ENCODE results near the gene GRIN2C. TPM values are rescaled to one million over a fixed set of nuclear protein-coding genes. Genes with fewer than 3 reads are reported as not detected.

Gene GRIN2C
- total RNA-seq, 1 donor from 2014 or later: not detected

DNA sequence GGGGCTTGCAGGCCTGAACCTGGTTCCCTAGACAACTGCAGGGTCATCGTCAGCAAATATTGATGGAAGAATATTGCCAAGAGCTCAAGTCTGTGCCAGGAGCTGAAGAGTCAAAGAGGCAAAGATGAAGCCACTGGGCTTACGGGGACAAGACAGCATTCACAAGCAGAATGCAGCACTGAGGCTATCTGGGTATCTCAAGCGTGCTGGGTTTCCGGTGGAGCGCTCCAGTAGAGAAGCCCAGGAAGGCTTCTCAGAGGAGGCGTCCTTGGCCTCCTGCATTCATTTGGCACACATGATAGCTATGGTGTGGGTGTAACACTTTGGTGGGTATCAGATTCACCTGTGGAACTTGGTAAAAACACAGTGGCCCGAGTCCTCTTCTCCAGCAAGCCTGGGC is 30.9 kb upstream of the GRIN2C start:
- no peak overlapping the region for H3K4me3 ChIP-seq
- Mint-ChIP-seq H3K36me3 (no peaks in the 10 kb centered on the region), H3K27me3 (ENCODE audit: insufficient read depth, low read depth) (peaks cover 44% of the 10 kb centered on the region), H3K4me1 (peaks cover 10% of the 10 kb centered on the region), H3K27ac (no peak overlapping the region), H3K4me3 (no peak overlapping the region), H3K9me3 (no peaks in the 10 kb centered on the region)
- peaks cover 5% of the 10 kb centered on the region for H3F3A ChIP-seq (ENCODE audit: low read depth)
- no peak overlapping the region for H2AFZ ChIP-seq (replicated peaks)
- no peaks in the 10 kb centered on the region for H3K36me3 ChIP-seq
- DNase-seq (ENCODE audit: low spot score): no peak
- H3K79me2 ChIP-seq (ENCODE audit: low read depth): no peaks in the 10 kb centered on the region
- no peak overlapping the region for H3K4me2 ChIP-seq
- no peaks in the 10 kb centered on the region for H3K9me3 ChIP-seq (ENCODE audit: low read depth)
- no peaks in the 10 kb centered on the region for H4K20me1 ChIP-seq (ENCODE audit: low read depth)
- no peak for TF ChIP-seq EZH2phosphoT487 (IDR thresholded peaks at IDR 0.05)
- TF ChIP-seq, protein P1, sequence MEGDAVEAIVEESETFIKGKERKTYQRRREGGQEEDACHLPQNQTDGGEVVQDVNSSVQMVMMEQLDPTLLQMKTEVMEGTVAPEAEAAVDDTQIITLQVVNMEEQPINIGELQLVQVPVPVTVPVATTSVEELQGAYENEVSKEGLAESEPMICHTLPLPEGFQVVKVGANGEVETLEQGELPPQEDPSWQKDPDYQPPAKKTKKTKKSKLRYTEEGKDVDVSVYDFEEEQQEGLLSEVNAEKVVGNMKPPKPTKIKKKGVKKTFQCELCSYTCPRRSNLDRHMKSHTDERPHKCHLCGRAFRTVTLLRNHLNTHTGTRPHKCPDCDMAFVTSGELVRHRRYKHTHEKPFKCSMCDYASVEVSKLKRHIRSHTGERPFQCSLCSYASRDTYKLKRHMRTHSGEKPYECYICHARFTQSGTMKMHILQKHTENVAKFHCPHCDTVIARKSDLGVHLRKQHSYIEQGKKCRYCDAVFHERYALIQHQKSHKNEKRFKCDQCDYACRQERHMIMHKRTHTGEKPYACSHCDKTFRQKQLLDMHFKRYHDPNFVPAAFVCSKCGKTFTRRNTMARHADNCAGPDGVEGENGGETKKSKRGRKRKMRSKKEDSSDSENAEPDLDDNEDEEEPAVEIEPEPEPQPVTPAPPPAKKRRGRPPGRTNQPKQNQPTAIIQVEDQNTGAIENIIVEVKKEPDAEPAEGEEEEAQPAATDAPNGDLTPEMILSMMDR (IDR thresholded peaks at IDR 0.05): no peak
- no peak for TF ChIP-seq EZH2 (IDR thresholded peaks at IDR 0.05)
- H3K4me1 ChIP-seq: peaks cover 6% of the 10 kb centered on the region
- no peak overlapping the region for H3K9ac ChIP-seq
- peaks cover 55% of the 10 kb centered on the region for H3K27me3 ChIP-seq
- H3K27ac ChIP-seq: no peak overlapping the region

DNA sequence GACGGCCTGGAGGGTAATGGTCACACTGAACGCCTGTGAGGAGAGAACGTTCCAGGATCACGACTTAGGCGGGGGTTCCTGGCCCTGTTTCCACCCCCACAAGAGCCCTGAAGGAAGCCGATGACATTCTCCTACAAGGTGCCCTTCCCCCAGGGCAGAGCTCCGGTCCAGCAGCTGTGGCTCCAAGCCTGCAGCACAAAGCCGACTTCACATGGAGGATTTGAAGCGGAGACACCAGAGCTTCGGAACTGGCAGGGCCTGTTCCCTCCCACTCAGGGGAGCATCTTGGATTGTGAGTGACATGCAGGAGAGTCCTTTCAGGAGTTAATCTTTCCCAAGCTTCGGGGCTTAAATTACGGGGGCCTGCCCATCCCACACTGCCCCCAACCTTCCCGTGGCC is 28.8 kb upstream of the GRIN2C start:
- H3K27ac ChIP-seq: no peak overlapping the region
- Mint-ChIP-seq H3K27ac (no peak overlapping the region), H3K27me3 (ENCODE audit: insufficient read depth, low read depth) (peaks cover 35% of the 10 kb centered on the region), H3K4me3 (no peak overlapping the region), H3K9me3 (no peaks in the 10 kb centered on the region), H3K36me3 (no peaks in the 10 kb centered on the region), H3K4me1 (peaks cover 8% of the 10 kb centered on the region)
- H3K9me3 ChIP-seq (ENCODE audit: low read depth): no peaks in the 10 kb centered on the region
- no peak overlapping the region for H2AFZ ChIP-seq (replicated peaks)
- H4K20me1 ChIP-seq (ENCODE audit: low read depth): no peaks in the 10 kb centered on the region
- H3K36me3 ChIP-seq: no peaks in the 10 kb centered on the region
- no peaks in the 10 kb centered on the region for H3K79me2 ChIP-seq (ENCODE audit: low read depth)
- TF ChIP-seq, protein P1 (IDR thresholded peaks at IDR 0.05): no peak
- no peak for TF ChIP-seq EZH2phosphoT487 (IDR thresholded peaks at IDR 0.05)
- no peak for TF ChIP-seq EZH2 (IDR thresholded peaks at IDR 0.05)
- no peak overlapping the region for H3K9ac ChIP-seq
- H3K4me1 ChIP-seq: peaks cover 5% of the 10 kb centered on the region
- H3K4me3 ChIP-seq: no peak overlapping the region
- H3K27me3 ChIP-seq: peaks cover 34% of the 10 kb centered on the region
- H3K4me2 ChIP-seq: no peak overlapping the region
- H3F3A ChIP-seq (ENCODE audit: low read depth): no peaks in the 10 kb centered on the region
- DNase-seq (ENCODE audit: low spot score): no peak

DNA sequence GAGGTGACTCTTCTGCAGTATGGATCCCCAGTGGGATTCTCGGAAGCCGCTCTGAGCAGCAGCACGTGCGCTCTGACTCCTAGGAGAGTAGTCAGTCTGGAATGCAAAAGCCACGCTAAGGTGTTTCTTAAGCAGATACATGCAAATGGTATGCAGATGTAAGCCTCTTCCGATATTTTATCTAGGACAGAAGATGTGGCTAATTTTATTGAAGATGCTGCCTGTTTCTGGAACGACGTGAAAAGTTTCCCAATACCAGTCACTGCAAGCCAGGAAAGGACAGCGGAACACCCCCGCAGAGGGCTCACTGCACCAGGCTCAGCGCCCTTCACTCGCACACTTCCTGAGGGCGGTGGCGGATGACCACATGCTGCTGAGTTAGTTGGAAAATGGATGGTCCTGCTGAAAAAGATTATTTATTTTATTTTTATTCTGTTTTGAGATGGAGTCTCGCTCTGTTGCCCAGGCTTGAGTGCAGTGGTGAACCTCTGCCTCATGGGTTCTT is 23.6 kb upstream of the GRIN2C start:
- Mint-ChIP-seq H3K9me3 (no peaks in the 10 kb centered on the region), H3K4me1 (peaks cover 6% of the 10 kb centered on the region), H3K4me3 (no peak overlapping the region), H3K27ac (no peak overlapping the region), H3K27me3 (ENCODE audit: insufficient read depth, low read depth) (peaks cover 18% of the 10 kb centered on the region), H3K36me3 (no peaks in the 10 kb centered on the region)
- Histone ChIP-seq H3K4me1 (peaks cover 6% of the 10 kb centered on the region), H3K79me2 (ENCODE audit: low read depth) (no peaks in the 10 kb centered on the region), H3K27me3 (no peaks in the 10 kb centered on the region), H3K4me3 (no peak overlapping the region), H3F3A (ENCODE audit: low read depth) (no peaks in the 10 kb centered on the region), H3K9ac (no peak overlapping the region), H2AFZ (replicated peaks) (no peak overlapping the region), H3K9me3 (ENCODE audit: low read depth) (no peaks in the 10 kb centered on the region), H3K36me3 (no peaks in the 10 kb centered on the region), H3K27ac (no peak overlapping the region), H4K20me1 (ENCODE audit: low read depth) (no peaks in the 10 kb centered on the region), H3K4me2 (peak overlapping the region; percentile 13)
- no peak for TF ChIP-seq EZH2 (IDR thresholded peaks at IDR 0.05)
- TF ChIP-seq, protein P1 (IDR thresholded peaks at IDR 0.05): no peak
- no peak for TF ChIP-seq EZH2phosphoT487 (IDR thresholded peaks at IDR 0.05)
- no peak for DNase-seq (ENCODE audit: low spot score)
